Hepatocyte (in vitro differentiated cells): ENCODE data around the gene ATXN10.

ENCODE experiments used
- CTCF ChIP-seq: fragments of 200-600 bp; sonication (generic); IDR thresholded peaks from 2 replicates; pipeline ENCODE4 v1.5.1; 2016; ENCODE audit warnings: antibody characterized with exemption, mild to moderate bottlenecking; ENCODE audit not compliant: poor library complexity
- EZH2 ChIP-seq: fragments of 200-600 bp; sonication (generic); IDR thresholded peaks from 2 replicates; pipeline ENCODE4 v1.6.1; 2016; ENCODE audit warnings: antibody characterized with exemption, mild to moderate bottlenecking, borderline replicate concordance
- EZH2phosphoT487 ChIP-seq: fragments of 200-600 bp; sonication (generic); IDR thresholded peaks from one replicate; pipeline ENCODE4 v1.6.1; 2018; ENCODE audit warnings: antibody characterized with exemption, mild to moderate bottlenecking, low read depth, moderate library complexity; ENCODE audit not compliant: unreplicated experiment, severe bottlenecking

- TF ChIP-seq EZH2 = no peak
- no peak for TF ChIP-seq CTCF
- TF ChIP-seq EZH2phosphoT487 = no peak
Observed at GRCh38 chr22:45832180-45832579, 160.5 kb downstream of the ATXN10 start.
